ENCODE results near the gene PTGFR. TPM values are rescaled to one million over a fixed set of nuclear protein-coding genes. Genes with fewer than 3 reads are reported as not detected.

Gene PTGFR
- total RNA-seq, 2 donors from 2014 or later: 0.39 to 1.6 TPM

DNA sequence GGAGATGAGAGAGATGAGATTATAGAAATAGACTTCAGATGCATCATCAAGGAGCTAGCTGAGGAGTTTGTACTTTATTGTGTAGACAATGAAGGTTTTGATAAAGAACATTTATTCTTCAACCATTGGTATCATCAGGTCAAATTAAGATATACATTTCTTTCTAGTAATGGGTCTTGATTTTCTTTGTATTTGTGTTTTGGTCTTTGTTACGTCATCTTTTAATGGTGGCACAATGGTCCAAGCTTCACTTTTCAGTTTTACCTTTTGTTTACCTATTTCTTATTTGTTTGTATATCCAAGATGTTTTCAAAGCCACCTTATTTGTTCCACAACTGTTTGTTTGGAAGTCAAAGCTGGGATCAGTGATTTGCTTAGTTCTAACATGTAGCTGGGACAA, 44.5 kb downstream of the PTGFR start:
- Histone ChIP-seq H3K9me3 (no peaks in the 10 kb centered on the region), H3K4me3 (no peak overlapping the region), H3K27me3 (no peaks in the 10 kb centered on the region), H3K4me1 (no peaks in the 10 kb centered on the region), H3K27ac (no peak overlapping the region), H3K36me3 (no peaks in the 10 kb centered on the region)
- TF ChIP-seq, protein P1, sequence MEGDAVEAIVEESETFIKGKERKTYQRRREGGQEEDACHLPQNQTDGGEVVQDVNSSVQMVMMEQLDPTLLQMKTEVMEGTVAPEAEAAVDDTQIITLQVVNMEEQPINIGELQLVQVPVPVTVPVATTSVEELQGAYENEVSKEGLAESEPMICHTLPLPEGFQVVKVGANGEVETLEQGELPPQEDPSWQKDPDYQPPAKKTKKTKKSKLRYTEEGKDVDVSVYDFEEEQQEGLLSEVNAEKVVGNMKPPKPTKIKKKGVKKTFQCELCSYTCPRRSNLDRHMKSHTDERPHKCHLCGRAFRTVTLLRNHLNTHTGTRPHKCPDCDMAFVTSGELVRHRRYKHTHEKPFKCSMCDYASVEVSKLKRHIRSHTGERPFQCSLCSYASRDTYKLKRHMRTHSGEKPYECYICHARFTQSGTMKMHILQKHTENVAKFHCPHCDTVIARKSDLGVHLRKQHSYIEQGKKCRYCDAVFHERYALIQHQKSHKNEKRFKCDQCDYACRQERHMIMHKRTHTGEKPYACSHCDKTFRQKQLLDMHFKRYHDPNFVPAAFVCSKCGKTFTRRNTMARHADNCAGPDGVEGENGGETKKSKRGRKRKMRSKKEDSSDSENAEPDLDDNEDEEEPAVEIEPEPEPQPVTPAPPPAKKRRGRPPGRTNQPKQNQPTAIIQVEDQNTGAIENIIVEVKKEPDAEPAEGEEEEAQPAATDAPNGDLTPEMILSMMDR (IDR thresholded peaks at IDR 0.05): no peak
- no peak for DNase-seq (ENCODE audit: low spot score)

DNA sequence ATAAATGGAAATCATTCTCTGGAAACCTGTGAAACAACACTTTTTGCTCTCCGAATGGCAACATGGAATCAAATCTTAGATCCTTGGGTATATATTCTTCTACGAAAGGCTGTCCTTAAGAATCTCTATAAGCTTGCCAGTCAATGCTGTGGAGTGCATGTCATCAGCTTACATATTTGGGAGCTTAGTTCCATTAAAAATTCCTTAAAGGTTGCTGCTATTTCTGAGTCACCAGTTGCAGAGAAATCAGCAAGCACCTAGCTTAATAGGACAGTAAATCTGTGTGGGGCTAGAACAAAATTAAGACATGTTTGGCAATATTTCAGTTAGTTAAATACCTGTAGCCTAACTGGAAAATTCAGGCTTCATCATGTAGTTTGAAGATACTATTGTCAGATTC, 45.7 kb downstream of the PTGFR start:
- Histone ChIP-seq H3K4me3 (no peak overlapping the region), H3K27ac (no peak overlapping the region), H3K9me3 (no peaks in the 10 kb centered on the region), H3K4me1 (no peaks in the 10 kb centered on the region), H3K36me3 (no peaks in the 10 kb centered on the region), H3K27me3 (no peaks in the 10 kb centered on the region)
- TF ChIP-seq, protein P1 (IDR thresholded peaks at IDR 0.05): no peak
- DNase-seq (ENCODE audit: low spot score): no peak

DNA sequence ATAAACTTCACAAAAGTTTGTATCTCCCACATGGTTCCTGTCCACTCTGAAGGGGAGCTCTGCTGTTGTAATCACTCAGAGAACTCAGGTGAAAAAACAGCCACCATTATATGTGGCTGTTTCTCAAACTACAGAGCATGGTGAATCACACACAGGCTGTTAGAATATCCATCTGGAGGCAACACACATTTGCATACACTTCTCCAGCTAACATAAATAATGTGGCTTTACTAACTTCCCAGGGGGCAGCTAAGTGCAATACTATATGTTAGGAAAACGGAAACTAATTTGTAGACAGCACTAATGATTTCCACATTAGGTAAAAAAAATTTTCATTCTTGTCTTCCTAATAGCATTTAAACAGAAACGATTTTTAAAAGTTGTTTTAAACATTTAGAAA, 49.3 kb downstream of the PTGFR start:
- DNase-seq (ENCODE audit: low spot score): no peak
- Histone ChIP-seq H3K27me3 (no peaks in the 10 kb centered on the region), H3K9me3 (no peaks in the 10 kb centered on the region)

DNA sequence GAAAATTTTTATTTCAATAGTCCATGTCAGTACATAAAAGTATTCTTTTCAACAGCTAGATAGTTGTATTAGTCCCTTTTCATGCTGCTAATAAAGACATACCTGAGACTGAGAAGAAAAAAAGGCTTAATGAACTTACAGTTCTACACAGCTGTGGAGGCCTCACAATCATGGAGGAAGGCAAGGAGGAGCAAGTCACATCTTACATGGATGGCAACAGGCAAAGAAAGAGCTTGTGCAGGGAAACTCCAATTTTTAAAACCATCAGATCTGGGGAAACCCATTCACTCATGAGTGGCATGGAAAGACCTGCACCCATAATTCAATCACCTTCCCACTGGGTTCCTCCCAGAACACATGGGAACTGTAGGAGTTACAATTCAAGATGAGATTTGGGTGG, 50.7 kb downstream of the PTGFR start:
- H3K4me1 ChIP-seq: no peaks in the 10 kb centered on the region
- H3K9me3 ChIP-seq: no peaks in the 10 kb centered on the region
- H3K36me3 ChIP-seq: no peaks in the 10 kb centered on the region
- no peak overlapping the region for H3K4me3 ChIP-seq
- no peaks in the 10 kb centered on the region for H3K27me3 ChIP-seq
- no peak overlapping the region for H3K27ac ChIP-seq
- TF ChIP-seq, protein P1 (IDR thresholded peaks at IDR 0.05): no peak
- DNase-seq (ENCODE audit: low spot score): no peak

More for the DNA sequence above, 49.3 kb downstream of the PTGFR start:
- TF ChIP-seq, protein P1 (IDR thresholded peaks at IDR 0.05): no peak
- no peaks in the 10 kb centered on the region for H3K4me1 ChIP-seq
- no peak overlapping the region for H3K4me3 ChIP-seq
- H3K36me3 ChIP-seq: no peaks in the 10 kb centered on the region
- no peak overlapping the region for H3K27ac ChIP-seq

DNA sequence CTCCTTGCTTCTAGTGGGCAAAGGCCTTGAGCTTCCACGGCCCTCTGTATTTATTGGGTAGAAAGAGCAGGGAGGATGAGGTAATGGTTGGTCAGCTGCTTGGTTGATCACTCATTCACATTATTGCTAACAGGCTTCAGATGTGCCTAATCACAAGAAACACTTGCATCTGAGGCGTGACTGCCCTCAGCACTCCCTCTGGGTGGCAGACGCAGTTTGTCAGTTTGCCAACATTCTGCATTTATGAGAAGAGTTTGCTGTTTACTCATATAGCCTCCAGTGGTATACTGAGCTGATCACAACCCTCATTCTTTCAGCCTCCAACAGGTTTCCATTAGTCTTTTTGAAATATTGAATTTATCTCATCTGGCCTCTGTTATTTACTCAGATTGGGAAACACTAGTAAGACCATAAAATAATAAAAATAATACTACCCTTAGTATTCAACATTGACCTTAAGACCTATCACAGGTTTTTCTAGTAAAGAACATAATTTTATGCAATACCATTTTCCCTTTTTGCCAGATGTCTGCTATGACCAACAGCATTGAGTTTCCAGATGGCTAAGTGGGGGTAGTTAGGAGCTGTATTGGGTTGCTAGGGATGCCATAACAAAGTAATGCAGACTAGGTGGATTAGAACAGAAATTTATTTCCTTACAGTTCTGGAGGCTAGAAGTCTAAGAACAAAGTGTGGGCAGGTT, 53.3 kb downstream of the PTGFR start:
- DNase-seq (ENCODE audit: low spot score): no peak
- Histone ChIP-seq H3K9me3 (peaks cover 0 to 2% of the 10 kb centered on the region in 2 donors), H3K27ac (no peak overlapping the region), H3K4me3 (no peak overlapping the region), H3K27me3 (no peaks in the 10 kb centered on the region), H3K4me1 (no peaks in the 10 kb centered on the region), H3K36me3 (no peaks in the 10 kb centered on the region)
- TF ChIP-seq, protein P1 (IDR thresholded peaks at IDR 0.05): no peak

DNA sequence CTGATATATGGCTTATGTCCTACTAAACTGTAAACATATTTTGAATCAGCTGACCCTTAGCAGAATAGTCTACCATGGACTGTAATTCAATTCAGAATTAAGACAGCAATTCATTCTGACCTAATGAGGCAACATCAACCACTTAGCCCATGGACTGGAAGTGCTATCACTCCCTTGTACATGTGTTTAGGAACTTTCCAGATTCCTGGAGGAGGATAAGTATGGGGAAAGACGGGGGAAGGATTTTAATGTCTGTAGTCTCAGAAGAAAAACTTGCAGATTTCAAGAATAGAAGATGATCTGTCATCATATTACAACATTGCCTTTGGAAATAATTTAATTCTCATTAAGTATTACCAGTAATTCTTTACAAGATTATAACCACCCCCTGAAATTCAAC, 56.3 kb downstream of the PTGFR start:
- TF ChIP-seq, protein P1 (IDR thresholded peaks at IDR 0.05): no peak
- H3K9me3 ChIP-seq: peaks cover 0 to 10% of the 10 kb centered on the region in 2 donors
- no peaks in the 10 kb centered on the region for H3K27me3 ChIP-seq
- H3K36me3 ChIP-seq: no peaks in the 10 kb centered on the region
- no peak overlapping the region for H3K27ac ChIP-seq
- no peak for DNase-seq (ENCODE audit: low spot score)
- no peaks in the 10 kb centered on the region for H3K4me1 ChIP-seq
- H3K4me3 ChIP-seq: no peak overlapping the region

Data from right atrium auricular region (tissue), 2 donors.